ENCODE measurements around the gene PIGS.

- no peak for TF ChIP-seq CTCF (IDR thresholded peaks at IDR 0.05)
- TF ChIP-seq RFX5 (IDR thresholded peaks at IDR 0.05; ENCODE audit: low read length): no peak
- TF ChIP-seq TCF12 (IDR thresholded peaks at IDR 0.05): no peak
Measured at GRCh38 chr17:28569446-28569845, 1.9 kb downstream of the PIGS start.

Data from SK-N-SH (cell line).